ENCODE data around the gene TSACC.

TSACC gene

GRCh38 chr1:156295391-156295947, 42.9 kb upstream of the TSACC start, which contains the start of gene GLMP:
GLMP (minus strand) TSS chr1:156295679; CDS start chr1:156295645, 34 bp downstream.
- TF ChIP-seq CTCF (IDR thresholded peaks at IDR 0.05): no peak
- Mint-ChIP-seq H3K36me3 (ENCODE audit: low read depth) (no peaks in the 10 kb centered on the region), H3K27ac (no peak within 1 kb of the TSS), H3K27me3 (ENCODE audit: low read depth, poor library complexity) (peaks cover 15% of the 10 kb centered on the region), H3K9me3 (no peaks in the 10 kb centered on the region), H3K4me1 (peaks cover 28% of the 10 kb centered on the region), H3K4me3 (peak within 1 kb of the TSS; percentile 89)
- peak; percentile 32 for DNase-seq

GRCh38 chr1:156298852-156299357, 39.4 kb upstream of the TSACC start, which contains the start of gene VHLL:
VHLL (minus strand) TSS chr1:156299307; CDS start chr1:156299189, 118 bp downstream.
- H3K27me3 Mint-ChIP-seq (ENCODE audit: low read depth, poor library complexity): peaks cover 15% of the 10 kb centered on the region
- no peak within 1 kb of the TSS for H3K27ac Mint-ChIP-seq
- H3K4me1 Mint-ChIP-seq: peaks cover 10% of the 10 kb centered on the region
- H3K9me3 Mint-ChIP-seq: no peaks in the 10 kb centered on the region
- peaks cover 12% of the 10 kb centered on the region for H3K36me3 Mint-ChIP-seq (ENCODE audit: low read depth)
- H3K4me3 Mint-ChIP-seq: no peak within 1 kb of the TSS
- no peak for TF ChIP-seq CTCF (IDR thresholded peaks at IDR 0.05)
- no peak for DNase-seq

- no peak for TF ChIP-seq CTCF (IDR thresholded peaks at IDR 0.05)
- Mint-ChIP-seq H3K27me3 (ENCODE audit: low read depth, poor library complexity) (peaks cover 12% of the 10 kb centered on the region), H3K4me3 (no peak overlapping the region)
Observed at GRCh38 chr1:156303241-156303640, 35.1 kb upstream of the TSACC start.

GRCh38 chr1:156305215-156305614, 33.1 kb upstream of the TSACC start:
- H3K4me3 Mint-ChIP-seq: no peak overlapping the region
- H3K4me1 Mint-ChIP-seq: peaks cover 16% of the 10 kb centered on the region
- peak overlapping the region; percentile 64 for H3K27ac Mint-ChIP-seq

More at GRCh38 chr1:156303241-156303640, 35.1 kb upstream of the TSACC start:
- Mint-ChIP-seq H3K27ac (no peak overlapping the region), H3K9me3 (no peaks in the 10 kb centered on the region), H3K4me1 (peaks cover 16% of the 10 kb centered on the region), H3K36me3 (ENCODE audit: low read depth) (peaks cover 36% of the 10 kb centered on the region)
- DNase-seq: no peak

GRCh38 chr1:156308078-156308477, 30.2 kb upstream of the TSACC start:
- H3K27me3 Mint-ChIP-seq (ENCODE audit: low read depth, poor library complexity): no peaks in the 10 kb centered on the region
- peaks cover 73% of the 10 kb centered on the region for H3K36me3 Mint-ChIP-seq (ENCODE audit: low read depth)
- H3K4me1 Mint-ChIP-seq: peaks cover 16% of the 10 kb centered on the region
- DNase-seq: no peak
- TF ChIP-seq CTCF (IDR thresholded peaks at IDR 0.05): no peak
- peak overlapping the region; percentile 56 for H3K27ac Mint-ChIP-seq
- no peak overlapping the region for H3K4me3 Mint-ChIP-seq
- no peaks in the 10 kb centered on the region for H3K9me3 Mint-ChIP-seq

More at GRCh38 chr1:156305215-156305614, 33.1 kb upstream of the TSACC start:
- no peak for DNase-seq
- Mint-ChIP-seq H3K9me3 (no peaks in the 10 kb centered on the region), H3K36me3 (ENCODE audit: low read depth) (peaks cover 49% of the 10 kb centered on the region), H3K27me3 (ENCODE audit: low read depth, poor library complexity) (peaks cover under 1% of the 10 kb centered on the region)
- no peak for TF ChIP-seq CTCF (IDR thresholded peaks at IDR 0.05)

- no peak for DNase-seq
- Mint-ChIP-seq H3K27ac (no peak overlapping the region), H3K4me3 (no peak overlapping the region), H3K4me1 (peaks cover 9% of the 10 kb centered on the region), H3K36me3 (ENCODE audit: low read depth) (peaks cover 86% of the 10 kb centered on the region), H3K9me3 (no peaks in the 10 kb centered on the region), H3K27me3 (ENCODE audit: low read depth, poor library complexity) (no peaks in the 10 kb centered on the region)
- no peak for TF ChIP-seq CTCF (IDR thresholded peaks at IDR 0.05)
Observed at GRCh38 chr1:156310962-156311361, 27.4 kb upstream of the TSACC start.
